ENCODE measurements around the gene WHAMM.
"Not testable (repeated sequence)": the region's sequence is repeated elsewhere in the genome, so short reads cannot be mapped to it uniquely, and the experiment has no call there.

DNA sequence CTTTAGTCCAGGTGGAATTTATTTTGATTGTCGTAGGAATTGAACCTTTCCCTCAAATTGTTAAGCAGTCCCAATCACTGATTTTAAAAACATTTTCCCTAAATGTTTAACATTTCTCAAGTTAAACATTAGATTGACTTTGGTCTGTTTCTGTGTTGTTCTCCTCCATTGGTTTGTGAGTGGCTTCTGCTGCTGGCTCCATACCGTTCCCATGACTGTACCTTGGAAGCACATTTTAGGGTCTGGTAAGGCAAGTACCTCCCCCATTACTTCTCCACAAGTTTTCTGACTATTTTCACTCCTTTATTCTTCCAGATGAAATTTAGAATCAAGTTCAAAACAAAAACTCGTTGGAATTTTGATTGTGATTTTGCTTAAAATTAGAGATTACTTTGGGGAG is 12.0 kb downstream of the WHAMM start:
- TF ChIP-seq CTCF (IDR thresholded peaks at IDR 0.05; ENCODE audit: insufficient read depth, low read length, poor library complexity, severe bottlenecking); EZH2phosphoT487 (conservative IDR thresholded peaks at IDR 0.05; ENCODE audit: low read length): not testable (repeated sequence)
